Measurements from ENCODE around the gene CTSS.

- TF ChIP-seq CTCF (IDR thresholded peaks at IDR 0.05) (no peak), POLR2AphosphoS5 (IDR thresholded peaks at IDR 0.05) (peak in 1 of 4 donors; percentile 27), POLR2A (IDR thresholded peaks at IDR 0.05) (no peak)
Measured at GRCh38 chr1:150765296-150765976, at the start of gene CTSS.
